Measurements from ENCODE around the gene CD96. TPM values are rescaled to one million over a fixed set of nuclear protein-coding genes. Genes with fewer than 3 reads are reported as not detected.
"Not testable (repeated sequence)": the region's sequence is repeated elsewhere in the genome, so short reads cannot be mapped to it uniquely, and the experiment has no call there.

The CD96 gene, protein sequence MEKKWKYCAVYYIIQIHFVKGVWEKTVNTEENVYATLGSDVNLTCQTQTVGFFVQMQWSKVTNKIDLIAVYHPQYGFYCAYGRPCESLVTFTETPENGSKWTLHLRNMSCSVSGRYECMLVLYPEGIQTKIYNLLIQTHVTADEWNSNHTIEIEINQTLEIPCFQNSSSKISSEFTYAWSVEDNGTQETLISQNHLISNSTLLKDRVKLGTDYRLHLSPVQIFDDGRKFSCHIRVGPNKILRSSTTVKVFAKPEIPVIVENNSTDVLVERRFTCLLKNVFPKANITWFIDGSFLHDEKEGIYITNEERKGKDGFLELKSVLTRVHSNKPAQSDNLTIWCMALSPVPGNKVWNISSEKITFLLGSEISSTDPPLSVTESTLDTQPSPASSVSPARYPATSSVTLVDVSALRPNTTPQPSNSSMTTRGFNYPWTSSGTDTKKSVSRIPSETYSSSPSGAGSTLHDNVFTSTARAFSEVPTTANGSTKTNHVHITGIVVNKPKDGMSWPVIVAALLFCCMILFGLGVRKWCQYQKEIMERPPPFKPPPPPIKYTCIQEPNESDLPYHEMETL
- total RNA-seq = 0.57 TPM
- long read RNA-seq = 0 reads

- no peak for DNase-seq (ENCODE audit: low spot score)
- intact Hi-C loops (cut with DNase I) = no loop called here
Observed at GRCh38 chr3:111541911-111542483, at the start of gene CD96. CD96 (plus strand) TSS chr3:111542197; CDS start chr3:111542249, 52 bp downstream.

GRCh38 chr3:111493276-111493675, 48.7 kb upstream of the CD96 start:
- DNase-seq (ENCODE audit: low spot score) = no peak
- intact Hi-C loops (cut with DNase I) = no loop called here

GRCh38 chr3:111496894-111497559, 45.0 kb upstream of the CD96 start:
- no peak for DNase-seq (ENCODE audit: low spot score)
- intact Hi-C loops (cut with DNase I) = no loop called here

- no peak for DNase-seq (ENCODE audit: low spot score)
- intact Hi-C loops (cut with DNase I) = no loop called here
Observed at GRCh38 chr3:111498022-111498421, 44.0 kb upstream of the CD96 start.

GRCh38 chr3:111506435-111506834, 35.6 kb upstream of the CD96 start:
- no peak for DNase-seq (ENCODE audit: low spot score)
- intact Hi-C loops (cut with DNase I) = no loop called here

DNA sequence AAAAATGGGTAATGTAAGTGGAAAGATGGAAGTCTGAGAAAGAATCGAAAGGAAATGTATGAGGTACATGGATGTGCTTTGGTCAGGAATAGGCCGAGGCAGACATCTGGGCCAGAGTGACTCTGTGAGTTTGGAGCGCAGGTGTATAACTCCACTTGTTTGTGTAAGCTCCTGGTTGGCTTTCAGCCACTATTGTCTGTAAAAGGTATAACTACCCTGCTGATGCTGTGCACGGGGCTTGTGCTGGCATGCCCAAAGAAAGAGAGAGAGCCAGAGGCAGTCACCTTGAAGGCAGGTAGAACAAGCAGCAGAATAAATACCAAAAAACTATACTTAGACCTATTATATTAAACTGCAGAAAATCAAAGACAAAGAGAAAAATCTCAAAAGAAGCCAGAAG, 32.7 kb upstream of the CD96 start:
- intact Hi-C loops (cut with DNase I) = no loop called here
- no peak for DNase-seq (ENCODE audit: low spot score)

GRCh38 chr3:111517801-111518200, 24.2 kb upstream of the CD96 start:
- DNase-seq (ENCODE audit: low spot score) = no peak
- intact Hi-C loops (cut with DNase I) = no loop called here

GRCh38 chr3:111519178-111519855, 22.7 kb upstream of the CD96 start:
- no peak for DNase-seq (ENCODE audit: low spot score)
- intact Hi-C loops (cut with DNase I) = no loop called here

GRCh38 chr3:111521891-111522290, 20.1 kb upstream of the CD96 start:
- no peak for DNase-seq (ENCODE audit: low spot score)
- intact Hi-C loops (cut with DNase I) = no loop called here

GRCh38 chr3:111524486-111524885, 17.5 kb upstream of the CD96 start:
- intact Hi-C loops (cut with DNase I) = not testable (repeated sequence)

GRCh38 chr3:111531446-111531845, 10.6 kb upstream of the CD96 start:
- DNase-seq (ENCODE audit: low spot score) = no peak
- intact Hi-C loops (cut with DNase I) = no loop called here

More at GRCh38 chr3:111524486-111524885, 17.5 kb upstream of the CD96 start:
- DNase-seq (ENCODE audit: low spot score) = not testable (repeated sequence)

DNA sequence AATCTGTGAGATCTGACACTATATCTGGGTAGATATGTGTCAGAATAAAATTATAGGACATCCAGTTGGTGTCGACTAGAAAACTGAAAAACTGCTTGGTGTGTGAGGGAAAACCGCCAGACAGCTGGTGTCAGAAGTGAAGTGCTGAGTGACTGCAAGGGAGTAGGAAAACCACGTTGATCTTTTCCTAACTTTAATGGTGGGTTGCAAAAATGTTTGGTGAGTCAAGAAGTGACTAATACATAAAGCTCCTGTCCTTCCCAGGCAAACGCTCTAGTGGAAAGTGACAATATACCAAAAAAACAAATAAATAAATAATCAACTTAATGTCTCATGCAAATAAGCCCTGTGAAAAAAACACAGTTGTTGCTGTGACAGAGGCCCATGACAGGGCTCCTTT, 7.3 kb upstream of the CD96 start:
- no peak for DNase-seq (ENCODE audit: low spot score)
- intact Hi-C loops (cut with DNase I) = no loop called here

GRCh38 chr3:111538111-111538510, 3.9 kb upstream of the CD96 start:
- DNase-seq (ENCODE audit: low spot score) = no peak
- intact Hi-C loops (cut with DNase I) = no loop called here

DNA sequence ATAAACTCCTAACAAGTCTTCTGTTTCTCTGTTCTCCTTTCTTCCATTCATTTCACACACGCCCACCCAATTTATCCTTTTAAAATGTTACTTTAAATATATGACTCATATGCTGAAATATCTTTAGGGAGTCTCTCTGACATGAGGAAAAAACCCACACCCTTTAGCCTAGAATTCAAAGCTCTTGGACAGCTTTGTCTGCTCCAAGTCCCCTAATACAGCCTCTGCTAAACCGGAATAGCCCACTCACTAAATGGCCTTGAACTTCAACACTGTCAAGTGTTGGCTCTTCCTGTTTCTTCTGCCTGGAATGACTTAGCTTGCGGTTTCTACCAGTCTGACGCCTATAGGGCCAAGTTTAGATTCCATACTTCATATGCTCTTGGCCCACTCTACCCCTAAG, 3.3 kb upstream of the CD96 start:
- intact Hi-C loops (cut with DNase I) = no loop called here

GRCh38 chr3:111539351-111540331, 2.4 kb upstream of the CD96 start:
- no peak for DNase-seq (ENCODE audit: low spot score)
- intact Hi-C loops (cut with DNase I) = no loop called here

More for the DNA sequence above, 3.3 kb upstream of the CD96 start:
- no peak for DNase-seq (ENCODE audit: low spot score)

- no peak for DNase-seq (ENCODE audit: low spot score)
- intact Hi-C loops (cut with DNase I) = no loop called here
Observed at GRCh38 chr3:111541391-111541790, 606 bp upstream of the CD96 start.

DNA sequence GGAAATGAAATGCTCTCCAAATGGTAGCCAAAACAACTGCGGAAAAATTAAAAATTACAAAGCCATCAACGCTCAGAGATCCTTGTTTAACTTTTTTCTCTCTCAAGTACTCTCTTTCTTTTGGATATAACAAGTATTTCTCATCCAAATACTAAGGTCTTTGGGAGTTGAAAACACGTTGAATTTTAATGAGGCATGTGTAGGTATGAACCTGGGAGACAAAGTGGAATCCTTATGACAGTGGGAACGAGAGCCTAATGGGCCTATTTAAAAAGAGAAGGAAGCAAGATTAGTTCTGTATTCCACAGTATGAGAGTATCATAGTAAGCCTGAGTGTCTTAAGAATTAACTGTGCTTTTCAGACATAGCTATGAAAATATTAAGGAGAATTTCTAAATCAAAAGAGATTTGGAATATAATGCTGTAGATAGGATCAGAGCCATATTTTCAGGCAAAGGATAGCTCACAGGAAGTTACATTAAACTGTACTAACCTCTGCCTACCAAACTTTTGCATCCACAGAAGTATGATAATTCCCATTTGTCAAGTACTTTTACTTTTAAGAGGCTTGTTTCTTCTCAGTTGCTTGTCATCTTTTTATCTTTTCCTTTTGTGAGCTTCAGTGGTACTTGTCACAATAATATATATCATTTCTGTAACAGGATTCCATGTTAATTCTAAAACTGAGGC, 759 bp downstream of the CD96 start:
- no peak for DNase-seq (ENCODE audit: low spot score)
- intact Hi-C loops (cut with DNase I) = no loop called here

GRCh38 chr3:111545349-111545748, 3.4 kb downstream of the CD96 start:
- DNase-seq (ENCODE audit: low spot score) = no peak
- intact Hi-C loops (cut with DNase I) = no loop called here
